ENCODE data around the gene CASP1. TPM values are rescaled to one million over a fixed set of nuclear protein-coding genes. Genes with fewer than 3 reads are reported as not detected.
"Not testable (repeated sequence)": the region's sequence is repeated elsewhere in the genome, so short reads cannot be mapped to it uniquely, and the experiment has no call there.

Gene CASP1
- 16.2 TPM for polyA plus RNA-seq (2012; ENCODE audit: missing spikeins)

GRCh38 chr11:105034813-105035620, at the start of gene CASP1:
TSS of gene CASP1 (minus strand) at chr11:105035144. CDS start at chr11:105035113, 31 bp downstream.
- TF ChIP-seq POLR2AphosphoS5 (IDR thresholded peaks at IDR 0.05; ENCODE audit: low read depth, low read length): no peak
- TF ChIP-seq TAF1 (IDR thresholded peaks at IDR 0.05; ENCODE audit: borderline replicate concordance, low read depth, low read length): peak; percentile 65; the same call in 1 of the 2 replicates
- DNase-seq (ENCODE audit: insufficient read length): no peak
- peak; percentile 36 for FAIRE-seq

DNA sequence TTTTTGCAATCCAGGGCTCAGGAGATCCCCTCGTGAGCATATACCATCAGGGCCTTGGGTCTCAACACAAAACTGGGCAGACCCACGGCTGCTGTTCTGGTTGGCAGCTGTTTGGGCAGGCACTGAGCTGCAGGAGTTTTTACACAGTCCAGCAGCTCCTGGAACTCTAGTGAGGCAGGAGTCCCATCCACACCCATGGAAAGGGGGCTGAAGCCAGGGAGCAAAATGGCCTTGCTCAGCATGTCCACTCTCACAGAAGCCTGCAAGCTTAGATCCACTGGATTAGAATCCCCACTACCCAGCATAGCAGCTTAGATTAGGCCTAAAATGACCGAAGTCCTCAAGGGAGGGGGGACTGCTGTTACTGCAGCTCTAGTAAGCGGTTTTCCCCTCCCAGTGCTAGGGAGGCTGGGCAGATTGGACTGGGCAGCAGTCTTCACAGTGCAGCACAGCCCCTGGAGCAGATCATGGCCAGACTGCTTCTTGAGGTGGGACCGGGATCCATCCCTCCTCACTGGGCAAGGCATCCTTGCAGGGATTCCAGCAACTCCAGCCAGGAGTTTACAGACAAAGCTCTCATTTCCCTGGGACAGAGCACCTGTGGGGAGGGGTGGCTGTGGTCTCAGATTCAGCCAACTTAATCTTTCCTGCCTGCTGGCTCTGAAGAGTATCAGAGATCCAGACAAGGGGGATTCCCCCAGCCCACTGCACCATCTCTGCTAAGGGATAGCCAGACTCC, 46.6 kb upstream of the CASP1 start:
- TF ChIP-seq POLR2A (IDR thresholded peaks at IDR 0.05; ENCODE audit: low read depth, low read length) (no peak), TAF1 (IDR thresholded peaks at IDR 0.05; ENCODE audit: borderline replicate concordance, low read depth, low read length) (no peak), POLR2AphosphoS5 (IDR thresholded peaks at IDR 0.05; ENCODE audit: low read depth, low read length) (no peak)
- FAIRE-seq (no peak), DNase-seq (ENCODE audit: insufficient read length) (no peak)

- FAIRE-seq: not testable (repeated sequence)
Observed at GRCh38 chr11:105080171-105080906, 45.4 kb upstream of the CASP1 start.

GRCh38 chr11:105078283-105078682, 43.3 kb upstream of the CASP1 start:
- no peak for FAIRE-seq
- TF ChIP-seq TAF1 (IDR thresholded peaks at IDR 0.05; ENCODE audit: borderline replicate concordance, low read depth, low read length) (no peak), POLR2AphosphoS5 (IDR thresholded peaks at IDR 0.05; ENCODE audit: low read depth, low read length) (no peak), POLR2A (IDR thresholded peaks at IDR 0.05; ENCODE audit: low read depth, low read length) (no peak)
- no peak for DNase-seq (ENCODE audit: insufficient read length)

More at GRCh38 chr11:105080171-105080906, 45.4 kb upstream of the CASP1 start:
- not testable (repeated sequence) for DNase-seq (ENCODE audit: insufficient read length)

- DNase-seq (ENCODE audit: insufficient read length); FAIRE-seq: not testable (repeated sequence)
Observed at GRCh38 chr11:105077141-105077790, 42.3 kb upstream of the CASP1 start.

- FAIRE-seq (no peak), DNase-seq (ENCODE audit: insufficient read length) (no peak)
- TF ChIP-seq TAF1 (IDR thresholded peaks at IDR 0.05; ENCODE audit: borderline replicate concordance, low read depth, low read length) (no peak), POLR2AphosphoS5 (IDR thresholded peaks at IDR 0.05; ENCODE audit: low read depth, low read length) (no peak), POLR2A (IDR thresholded peaks at IDR 0.05; ENCODE audit: low read depth, low read length) (no peak)
Observed at GRCh38 chr11:105074166-105074530, 39.2 kb upstream of the CASP1 start.

DNA sequence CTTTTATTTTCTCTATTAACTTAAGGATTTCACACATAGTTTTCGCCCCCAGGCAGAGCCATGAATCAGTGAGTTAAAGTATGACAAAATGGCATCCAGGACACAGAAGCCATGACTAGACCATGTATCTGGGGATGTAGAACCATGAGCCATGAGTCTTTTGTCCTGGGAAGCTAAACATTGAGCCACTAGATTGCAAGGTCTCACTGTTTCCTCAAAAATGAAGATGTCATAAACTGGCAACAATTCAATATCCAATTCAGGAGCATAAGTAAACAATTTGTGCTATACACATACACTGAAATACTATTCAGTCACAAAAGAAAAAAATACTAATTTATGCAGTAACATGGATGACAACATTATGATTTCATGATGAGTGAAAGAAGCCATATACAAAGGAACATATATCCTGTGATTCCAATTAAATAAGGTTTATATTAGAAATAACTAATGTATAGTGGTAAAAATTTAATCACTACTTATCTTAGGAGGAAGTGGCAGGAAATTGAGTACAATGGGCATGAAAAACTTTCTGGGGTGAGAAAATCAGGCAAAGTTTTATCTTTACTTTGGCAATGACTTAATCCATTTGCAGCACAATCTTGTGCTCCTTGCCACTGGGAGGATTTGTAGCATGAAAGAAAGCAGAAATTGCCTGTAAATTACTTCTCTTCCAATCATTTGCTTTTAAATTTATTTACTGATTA, 38.7 kb upstream of the CASP1 start:
- TF ChIP-seq POLR2AphosphoS5 (IDR thresholded peaks at IDR 0.05; ENCODE audit: low read depth, low read length) (no peak), POLR2A (IDR thresholded peaks at IDR 0.05; ENCODE audit: low read depth, low read length) (no peak), TAF1 (IDR thresholded peaks at IDR 0.05; ENCODE audit: borderline replicate concordance, low read depth, low read length) (no peak)
- FAIRE-seq: peak; percentile 24
- no peak for DNase-seq (ENCODE audit: insufficient read length)

- not testable (repeated sequence) for FAIRE-seq; DNase-seq (ENCODE audit: insufficient read length)
Observed at GRCh38 chr11:105072080-105072479, 37.1 kb upstream of the CASP1 start.

DNA sequence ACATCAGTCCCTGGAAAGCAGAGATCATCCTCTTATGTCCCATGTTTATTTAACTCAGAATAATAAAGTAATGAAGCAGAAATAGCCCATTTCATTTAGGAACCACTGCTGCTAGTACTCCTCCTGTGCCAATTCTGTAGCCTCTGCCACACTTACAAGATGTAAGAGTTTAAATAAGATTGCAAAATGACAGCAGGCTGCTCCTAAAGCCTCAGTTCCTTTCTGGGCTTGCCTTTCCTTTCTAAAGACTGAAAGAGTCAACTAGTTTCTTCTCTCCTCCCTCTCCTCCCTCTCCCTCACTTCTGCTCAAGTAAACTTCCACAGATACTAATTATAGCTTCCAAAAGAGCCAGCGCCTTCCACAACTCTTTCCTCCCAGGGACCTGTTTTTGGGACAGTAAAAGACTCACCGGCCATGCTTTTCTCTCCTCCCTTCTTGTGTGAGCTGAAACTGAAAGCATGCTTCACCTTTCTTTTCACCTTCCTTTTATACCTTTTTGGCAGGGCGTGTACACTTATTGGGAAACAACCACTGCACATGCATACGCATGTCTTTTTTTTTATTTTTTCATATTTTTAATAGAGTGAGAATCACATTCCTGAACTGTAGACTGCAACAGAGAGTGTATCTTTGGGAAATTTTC, 36.3 kb upstream of the CASP1 start:
- no peak for DNase-seq (ENCODE audit: insufficient read length)
- no peak for TF ChIP-seq POLR2A (IDR thresholded peaks at IDR 0.05; ENCODE audit: low read depth, low read length)
- no peak for TF ChIP-seq POLR2AphosphoS5 (IDR thresholded peaks at IDR 0.05; ENCODE audit: low read depth, low read length)
- TF ChIP-seq TAF1 (IDR thresholded peaks at IDR 0.05; ENCODE audit: borderline replicate concordance, low read depth, low read length): no peak
- no peak for FAIRE-seq

GRCh38 chr11:105070306-105070705, 35.4 kb upstream of the CASP1 start:
- no peak for FAIRE-seq
- no peak for DNase-seq (ENCODE audit: insufficient read length)
- TF ChIP-seq POLR2A (IDR thresholded peaks at IDR 0.05; ENCODE audit: low read depth, low read length) (no peak), TAF1 (IDR thresholded peaks at IDR 0.05; ENCODE audit: borderline replicate concordance, low read depth, low read length) (no peak), POLR2AphosphoS5 (IDR thresholded peaks at IDR 0.05; ENCODE audit: low read depth, low read length) (no peak)

- DNase-seq (ENCODE audit: insufficient read length); FAIRE-seq: not testable (repeated sequence)
Observed at GRCh38 chr11:105069749-105070148, 34.8 kb upstream of the CASP1 start.

DNA sequence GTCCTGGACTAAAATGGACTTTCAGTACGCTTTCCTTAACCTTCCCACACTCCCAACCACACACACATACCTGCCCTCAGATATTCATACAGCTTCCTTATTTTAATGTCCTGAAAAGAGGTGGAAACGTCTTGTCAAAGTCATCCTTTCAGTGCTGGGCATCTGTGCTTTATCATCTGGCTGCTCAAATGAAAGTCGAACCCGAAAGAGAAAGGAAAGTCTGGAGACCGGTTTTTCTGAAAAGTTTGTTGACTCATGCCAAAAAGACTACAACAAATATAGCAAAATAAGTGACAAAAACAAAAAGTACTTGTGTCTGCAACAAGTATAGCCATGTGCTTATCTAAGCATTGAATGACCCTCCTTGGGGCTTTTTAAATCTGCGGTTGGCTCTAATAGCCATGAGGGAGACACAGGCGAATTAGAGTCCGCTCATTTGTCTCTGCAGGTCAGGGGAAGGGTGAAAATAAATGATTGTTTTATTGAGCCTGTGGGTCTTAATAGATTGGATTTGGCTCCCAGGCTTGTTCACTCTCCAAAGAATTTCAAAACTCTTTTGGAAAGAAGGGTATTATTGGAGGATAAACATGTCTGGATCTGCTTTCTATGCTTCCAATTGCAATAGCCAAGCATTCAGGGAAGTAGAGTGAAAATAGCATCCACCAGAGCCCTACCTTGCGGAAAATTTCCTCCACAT, 28.4 kb upstream of the CASP1 start:
- not testable (repeated sequence) for FAIRE-seq; DNase-seq (ENCODE audit: insufficient read length)

Measured in GM12892 (cell line).